Endothelial cell of umbilical vein (primary cell): ENCODE data around the gene STAG1. TPM values are rescaled to one million over a fixed set of nuclear protein-coding genes. Genes with fewer than 3 reads are reported as not detected.
A peak's percentile ranks its signal among the peaks of the same experiment; 100 is the strongest.
"Not testable (repeated sequence)": the region's sequence is repeated elsewhere in the genome, so short reads cannot be mapped to it uniquely, and the experiment has no call there.

Source experiments
- Bru-seq: library from RNA; stranded (reverse); fragments of 400-500 nt; gene quantifications from one replicate; lab custom pipeline; 2021; lab: Mats Ljungman, UMichigan
- BruChase-seq, 2 experiments: library from RNA; stranded (reverse); fragments of 400-500 nt; gene quantifications; one replicate each; lab custom pipeline; 2021; lab: Mats Ljungman, UMichigan
- BruUV-seq: library from RNA; stranded (reverse); fragments of 400-500 nt; replicated peaks from 2 replicates; lab custom pipeline; 2021; lab: Mats Ljungman, UMichigan
- CTCF ChIA-PET: fragments of 300-600, 350-600 bp; sonication (Branson Sonifier 250); formaldehyde crosslinking; loops from one replicate; lab custom pipeline; 2021; ENCODE audit warnings: antibody characterized with exemption, inconsistent platforms; lab: Charles Lee
- POLR2A ChIA-PET: fragments of 300-600, 350-600 bp; sonication (Branson Sonifier 250); formaldehyde crosslinking; loops from one replicate; lab custom pipeline; 2021; ENCODE audit warnings: antibody characterized with exemption, inconsistent platforms; lab: Charles Lee
- DNase-seq: peaks from one replicate; pipeline ENCODE4 v3.0.0-alpha.2; 2011; ENCODE audit warnings: low read depth, low spot score
- FAIRE-seq: peaks from 2 replicates; lab custom pipeline; 2011; peaks lifted over from hg19 to GRCh38; lab: Jason Lieb, UNC
- H2AFZ ChIP-seq: 2 replicates; pipeline ENCODE4 v1.6.0; 2012; ENCODE audit warnings: low read depth, low read length, control low read depth, inconsistent platforms
- H3K27ac ChIP-seq: 2 replicates; pipeline ENCODE4 v1.5.1; 2011; ENCODE audit warnings: low read depth, mild to moderate bottlenecking, control low read depth, low read length, moderate library complexity; ENCODE audit not compliant: insufficient read depth
- H3K27me3 ChIP-seq, 2 experiments: 2 replicates each; pipeline versions ENCODE4 v1.6.0 to v1.6.1; 2011; ENCODE audit warnings: low read length in 2 of 2, mixed read lengths in 1 of 2; ENCODE audit not compliant: control insufficient read depth in 2 of 2, insufficient read depth in 2 of 2
- H3K36me3 ChIP-seq, 2 experiments: 2 replicates in 1 of 2; 3 replicates in 1 of 2; pipeline ENCODE4 v1.5.1; 2011; ENCODE audit warnings: low read length in 2 of 2, mild to moderate bottlenecking in 1 of 2, moderate library complexity in 1 of 2; ENCODE audit not compliant: control insufficient read depth in 2 of 2, insufficient read depth in 2 of 2; ENCODE audit errors: extremely low read depth in 1 of 2
- H3K4me1 ChIP-seq: 3 replicates; pipeline ENCODE4 v1.5.1; 2011; ENCODE audit warnings: mild to moderate bottlenecking, low read length; ENCODE audit not compliant: control insufficient read depth, insufficient read depth; ENCODE audit errors: extremely low read depth
- H3K4me2 ChIP-seq: 2 replicates; pipeline ENCODE4 v1.6.1; 2011; ENCODE audit warnings: low read length, control low read depth, mixed read lengths; ENCODE audit not compliant: insufficient read depth
- H3K4me3 ChIP-seq, 3 experiments: fragments of 200-600 bp in 1 of 3; sonication (generic), shearing (Covaris generic) in 1 of 3; replicated peaks in 1 of 3; 2 replicates each; pipeline ENCODE4 v1.5.1; 2011 to 2016; ENCODE audit warnings: control low read depth in 3 of 3, low read length in 3 of 3, mild to moderate bottlenecking in 2 of 3, inconsistent platforms in 1 of 3, low read depth in 1 of 3, moderate library complexity in 1 of 3; ENCODE audit not compliant: insufficient read depth in 1 of 3
- H3K79me2 ChIP-seq: 2 replicates; pipeline ENCODE4 v1.6.0; 2012; ENCODE audit warnings: low read length, inconsistent platforms; ENCODE audit not compliant: control insufficient read depth, insufficient read depth
- H3K9ac ChIP-seq: replicated peaks from 2 replicates; pipeline ENCODE3; 2011; ENCODE audit warnings: low read length, control low read depth; ENCODE audit not compliant: insufficient read depth; ENCODE audit errors: extremely low read depth
- H3K9me1 ChIP-seq: replicated peaks from 3 replicates; pipeline ENCODE4 v1.6.0; 2011; ENCODE audit warnings: mild to moderate bottlenecking, low read length; ENCODE audit not compliant: control insufficient read depth, insufficient read depth; ENCODE audit errors: extremely low read depth
- H3K9me3 ChIP-seq: replicated peaks from 2 replicates; pipeline ENCODE4 v1.5.1; 2012; ENCODE audit warnings: low read length, inconsistent platforms; ENCODE audit not compliant: control insufficient read depth, insufficient read depth
- H4K20me1 ChIP-seq: replicated peaks from 2 replicates; pipeline ENCODE3; 2011; ENCODE audit warnings: mild to moderate bottlenecking, low read length; ENCODE audit not compliant: control insufficient read depth, insufficient read depth; ENCODE audit errors: extremely low read depth
- EZH2 ChIP-seq: IDR thresholded peaks from 2 replicates; pipeline ENCODE4 v1.6.1; 2012; ENCODE audit warnings: borderline replicate concordance, low read depth, mild to moderate bottlenecking, moderate library complexity, low read length, inconsistent platforms; ENCODE audit not compliant: severe bottlenecking
- FOS ChIP-seq: IDR thresholded peaks from 2 replicates; pipeline ENCODE4 v1.6.1; 2011; ENCODE audit warnings: mild to moderate bottlenecking, low read length, moderate library complexity, borderline replicate concordance; ENCODE audit not compliant: insufficient read depth
- GATA2 ChIP-seq: IDR thresholded peaks from 2 replicates; pipeline ENCODE4 v1.7.0; 2011; ENCODE audit warnings: low read depth, mild to moderate bottlenecking, moderate library complexity, mixed read lengths, low read length; ENCODE audit not compliant: insufficient read length, insufficient read depth
- JUN ChIP-seq: IDR thresholded peaks from 2 replicates; pipeline ENCODE4 v1.6.1; 2011; ENCODE audit warnings: borderline replicate concordance, low read depth; ENCODE audit not compliant: insufficient read length, insufficient read depth
- MAX ChIP-seq: IDR thresholded peaks from 2 replicates; pipeline ENCODE4 v1.6.1; 2011; ENCODE audit not compliant: insufficient read depth, insufficient read length
- MYC ChIP-seq: IDR thresholded peaks from one replicate; pipeline ENCODE4 v1.6.1; 2011; ENCODE audit warnings: mild to moderate bottlenecking, low read depth, low read length
- POLR2A ChIP-seq: IDR thresholded peaks from 2 replicates; pipeline ENCODE4 v1.6.1; 2012; ENCODE audit warnings: low read depth, mild to moderate bottlenecking, control low read depth, low read length
- POLR2AphosphoS5 ChIP-seq: IDR thresholded peaks from 2 replicates; pipeline ENCODE4 v1.6.1; 2012; ENCODE audit warnings: low read depth, mild to moderate bottlenecking, control low read depth, low read length, moderate library complexity; ENCODE audit not compliant: insufficient read depth
- dilution Hi-C: fragments of 300-500 bp; cut with MboI; formaldehyde crosslinking; loops from one replicate; pipeline ENCODE4 v1.15.0; 2019; ENCODE audit warnings: low sequenced_read_pairs; ENCODE audit not compliant: extremely low pct_ligation_motif_present
- intact Hi-C: fragments of 100-400 bp; cut with micrococcal nuclease; formaldehyde crosslinking; loops from one replicate; pipeline ENCODE4 v1.10.0; 2022
- long read RNA-seq: library from polyadenylated mRNA; stranded (forward); transcript quantifications from one replicate; pipeline ENCODE4 v2.0.0, GENCODE V29; 2021
- polyA minus RNA-seq, 3 experiments: library from RNA; depleted of rRNA, polyadenylated mRNA; stranded (reverse); fragments of >200 nt; gene quantifications; 1 replicate in 1 of 3; 2 replicates in 2 of 3; pipeline ENCODE4 v1.2.3, GENCODE V29; 2011
- polyA plus RNA-seq, 4 experiments: library from polyadenylated mRNA; depleted of rRNA in 3 of 4; stranded (reverse) in 3 of 4; unstranded in 1 of 4; fragments of >200 nt; gene quantifications; 2 replicates each; pipeline versions ENCODE4 v1.2.1 to v1.2.3, GENCODE V29; 2011 to 2012; ENCODE audit warnings: missing spikeins in 1 of 4
- total RNA-seq: library from RNA; stranded (reverse); gene quantifications from 2 replicates; pipeline ENCODE4 v1.2.3, GENCODE V29; 2021
- TF ChIP-seq, protein P1 (sequence below), 2 donors: IDR thresholded peaks; 1 replicate in 1 of 2; 2 replicates in 1 of 2; pipeline ENCODE4 v1.5.1; 2011; ENCODE audit warnings: low read length in 2 of 2, mild to moderate bottlenecking in 2 of 2, moderate library complexity in 2 of 2, control low read depth in 1 of 2, inconsistent platforms in 1 of 2, low read depth in 1 of 2; ENCODE audit not compliant: insufficient read depth in 1 of 2; ENCODE audit errors: extremely low read depth in 1 of 2

The STAG1 gene
- total RNA-seq (40.6 and 42.1 TPM in 2 replicates), polyA plus RNA-seq (5.0 and 7.4 TPM in 2 replicates), polyA minus RNA-seq (25.5 and 27.8 TPM in 2 replicates), Bru-seq, nascent RNA (percentile 91 among the genes with signal in this experiment), BruChase-seq, experiment 1, labeled RNA remaining after a 6-hour chase (percentile 82 among the genes with signal in this experiment), BruChase-seq, experiment 2, labeled RNA remaining after a 2-hour chase (percentile 81 among the genes with signal in this experiment)
- polyA plus RNA-seq (2011; cell fraction: cytosol; rRNA removed) = 10.4 and 10.6 TPM in 2 replicates
- polyA plus RNA-seq (2011; cell fraction: nucleus; rRNA removed) = 14.7 and 20.6 TPM in 2 replicates
- polyA plus RNA-seq (2012) = 11.5 and 19.6 TPM in 2 replicates
- polyA minus RNA-seq (2011; cell fraction: cytosol; rRNA and poly(A)+ RNA removed) = 23.1 TPM
- polyA minus RNA-seq (2011; cell fraction: nucleus; rRNA and poly(A)+ RNA removed) = 49.6 and 68.4 TPM in 2 replicates
- long read RNA-seq, full-length matches to known transcripts = 10 of 27 reads
- long read RNA-seq, partial matches to known transcripts = 2 of 27 reads
- long read RNA-seq, other reads (novel, unspliced or antisense) = 15 of 27 reads

- H3K79me2 ChIP-seq = peaks cover 43% of the 10 kb centered on the region
- intact Hi-C loops (loop anchor here (1.0 to 10.0 kb wide), 12 partner anchors 66 to 677 kb away; partner anchors contain the start of genes MSL2, NCK1 and PCCB), dilution Hi-C loops (no loop called here)
- H3K9ac ChIP-seq = peak within 1 kb of the TSS; percentile 99
- TF ChIP-seq, protein P1, sequence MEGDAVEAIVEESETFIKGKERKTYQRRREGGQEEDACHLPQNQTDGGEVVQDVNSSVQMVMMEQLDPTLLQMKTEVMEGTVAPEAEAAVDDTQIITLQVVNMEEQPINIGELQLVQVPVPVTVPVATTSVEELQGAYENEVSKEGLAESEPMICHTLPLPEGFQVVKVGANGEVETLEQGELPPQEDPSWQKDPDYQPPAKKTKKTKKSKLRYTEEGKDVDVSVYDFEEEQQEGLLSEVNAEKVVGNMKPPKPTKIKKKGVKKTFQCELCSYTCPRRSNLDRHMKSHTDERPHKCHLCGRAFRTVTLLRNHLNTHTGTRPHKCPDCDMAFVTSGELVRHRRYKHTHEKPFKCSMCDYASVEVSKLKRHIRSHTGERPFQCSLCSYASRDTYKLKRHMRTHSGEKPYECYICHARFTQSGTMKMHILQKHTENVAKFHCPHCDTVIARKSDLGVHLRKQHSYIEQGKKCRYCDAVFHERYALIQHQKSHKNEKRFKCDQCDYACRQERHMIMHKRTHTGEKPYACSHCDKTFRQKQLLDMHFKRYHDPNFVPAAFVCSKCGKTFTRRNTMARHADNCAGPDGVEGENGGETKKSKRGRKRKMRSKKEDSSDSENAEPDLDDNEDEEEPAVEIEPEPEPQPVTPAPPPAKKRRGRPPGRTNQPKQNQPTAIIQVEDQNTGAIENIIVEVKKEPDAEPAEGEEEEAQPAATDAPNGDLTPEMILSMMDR (IDR thresholded peaks at IDR 0.05; ENCODE audit: extremely low read depth in 1 of 2, insufficient read depth in 1 of 2, low read depth in 1 of 2, low read length in 2 of 2) = peak in 1 of 2 donors; percentile 99
- TF ChIP-seq MYC (peak; percentile 37), FOS (no peak), GATA2 (no peak), JUN (no peak), POLR2AphosphoS5 (peak; percentile 25), POLR2A (no peak), MAX (no peak), EZH2 (no peak)
- peak within 1 kb of the TSS; percentile 98 for H2AFZ ChIP-seq
- FAIRE-seq (no peak), DNase-seq (no peak)
- peak within 1 kb of the TSS; percentile 80 to 93 (median 82) for H3K4me3 ChIP-seq
- H3K9me3 ChIP-seq = no peaks in the 10 kb centered on the region
- no peaks in the 10 kb centered on the region for H3K36me3 ChIP-seq
- POLR2A ChIA-PET = interaction anchor here (0.6 to 1.7 kb wide), 20 partner anchors 62 to 683 kb away, joined by 3 to 17 read pairs (median 4); partner anchors contain the start of genes MSL2, NCK1 and SLC35G2
- peak within 1 kb of the TSS; percentile 97 for H3K4me2 ChIP-seq
- no peaks in the 10 kb centered on the region for H4K20me1 ChIP-seq
- H3K27ac ChIP-seq = peak within 1 kb of the TSS; percentile 99
- H3K9me1 ChIP-seq = no peaks in the 10 kb centered on the region
- CTCF ChIA-PET = interaction anchor here (0.6 to 3.9 kb wide), 147 partner anchors 8 to 1301 kb away, joined by 3 to 253 read pairs (median 5); partner anchors contain the start of genes MSL2, NCK1, PCCB and PPP2R3A
- no peaks in the 10 kb centered on the region for H3K27me3 ChIP-seq
- H3K4me1 ChIP-seq = peaks cover 19% of the 10 kb centered on the region
- no TSS peak for BruUV-seq
These were observed at the start of gene STAG1 for GRCh38 chr3:136752172-136752421. STAG1 (minus strand) TSS chr3:136752378; CDS start chr3:136630898, 121,480 bp downstream.

GRCh38 chr3:136801146-136801545 lies 49.0 kb upstream of the STAG1 start:
- H3K9me3 ChIP-seq, H3K4me3 ChIP-seq, H3K27me3 ChIP-seq, BruUV-seq, H3K9ac ChIP-seq, H3K9me1 ChIP-seq, H4K20me1 ChIP-seq, H3K27ac ChIP-seq, H3K4me2 ChIP-seq, H3K36me3 ChIP-seq, DNase-seq, H2AFZ ChIP-seq, H3K79me2 ChIP-seq, intact Hi-C loops, dilution Hi-C loops, FAIRE-seq, POLR2A ChIA-PET, H3K4me1 ChIP-seq: not testable (repeated sequence)
- CTCF ChIA-PET = interaction anchor here (0.7 to 0.8 kb wide), 2 partner anchors 35 to 231 kb away, joined by 3 read pairs; no protein-coding TSS in a partner anchor
